NCI-H2081 (cell line): ENCODE results near the gene PTDSS2.
"Not testable (repeated sequence)": the region's sequence is repeated elsewhere in the genome, so short reads cannot be mapped to it uniquely, and the experiment has no call there.

ENCODE experiments used
- DNase-seq, 2 experiments: peaks; one replicate each; lab custom pipeline; 2025; lab: John Stamatoyannopoulos, UW

The PTDSS2 gene

GRCh38 chr11:449889-450808 lies at the start of gene PTDSS2:
Gene PTDSS2, plus strand, starts transcription at chr11:450279. Its CDS starts 177 bp downstream, at chr11:450456.
- DNase-seq = peak; percentile 90 to 95

- not testable (repeated sequence) for DNase-seq
Observed at GRCh38 chr11:401196-401595, 48.9 kb upstream of the PTDSS2 start.

- DNase-seq = no peak
Observed at GRCh38 chr11:403021-403760, 46.9 kb upstream of the PTDSS2 start.

- DNase-seq = no peak
Observed at GRCh38 chr11:403761-404431, 46.2 kb upstream of the PTDSS2 start.

GRCh38 chr11:404551-405264 lies 45.4 kb upstream of the PTDSS2 start:
- no peak for DNase-seq

GRCh38 chr11:405323-405953 lies 44.6 kb upstream of the PTDSS2 start:
- no peak for DNase-seq

- DNase-seq = no peak
Observed at GRCh38 chr11:405954-406795, 43.9 kb upstream of the PTDSS2 start.

DNA sequence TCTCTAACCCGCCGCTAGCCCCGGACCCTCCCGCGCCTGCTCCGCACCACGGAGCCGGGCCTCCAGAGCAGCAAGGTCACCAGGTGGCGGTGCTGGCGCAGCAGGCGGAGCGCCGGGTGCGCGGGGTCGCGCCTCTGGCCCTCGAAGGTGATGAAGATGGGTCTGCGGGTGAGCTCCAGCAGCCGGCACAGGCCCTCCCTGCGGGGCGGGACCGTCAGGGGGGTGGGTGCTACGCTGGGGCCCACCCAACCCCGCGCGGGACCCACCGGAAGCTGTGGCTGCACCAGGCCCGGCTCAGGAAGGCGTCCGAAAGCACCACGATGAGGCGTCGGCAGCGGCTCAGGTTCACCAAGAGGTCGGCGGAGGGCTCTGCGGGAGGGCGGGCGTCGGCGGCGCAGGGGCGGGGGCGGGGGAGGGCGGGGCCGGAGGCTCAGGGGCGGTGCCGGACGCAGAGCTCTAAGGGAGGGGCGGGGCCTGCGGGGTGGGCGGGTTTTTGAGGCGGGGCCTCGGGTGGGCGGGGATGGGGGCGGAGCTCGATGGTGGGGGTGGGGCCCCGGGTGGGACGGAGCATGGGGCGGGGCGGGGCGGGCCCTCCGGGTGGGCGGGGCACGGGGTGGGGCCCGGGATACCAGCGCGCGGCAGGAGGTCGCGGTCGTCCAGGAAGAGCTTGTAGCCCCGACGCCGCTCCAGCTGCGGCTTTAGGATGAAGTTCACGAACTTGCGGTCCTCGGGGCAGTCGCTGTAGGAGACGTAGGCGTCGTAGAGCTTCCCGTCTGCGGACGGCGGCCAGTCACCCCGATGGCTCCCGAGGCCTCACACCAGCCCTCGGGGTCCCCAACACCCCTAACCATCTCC lies 43.1 kb upstream of the PTDSS2 start:
- peak; percentile 64 to 71 for DNase-seq

- DNase-seq = no peak
Observed at GRCh38 chr11:407651-408123, 42.4 kb upstream of the PTDSS2 start.

DNA sequence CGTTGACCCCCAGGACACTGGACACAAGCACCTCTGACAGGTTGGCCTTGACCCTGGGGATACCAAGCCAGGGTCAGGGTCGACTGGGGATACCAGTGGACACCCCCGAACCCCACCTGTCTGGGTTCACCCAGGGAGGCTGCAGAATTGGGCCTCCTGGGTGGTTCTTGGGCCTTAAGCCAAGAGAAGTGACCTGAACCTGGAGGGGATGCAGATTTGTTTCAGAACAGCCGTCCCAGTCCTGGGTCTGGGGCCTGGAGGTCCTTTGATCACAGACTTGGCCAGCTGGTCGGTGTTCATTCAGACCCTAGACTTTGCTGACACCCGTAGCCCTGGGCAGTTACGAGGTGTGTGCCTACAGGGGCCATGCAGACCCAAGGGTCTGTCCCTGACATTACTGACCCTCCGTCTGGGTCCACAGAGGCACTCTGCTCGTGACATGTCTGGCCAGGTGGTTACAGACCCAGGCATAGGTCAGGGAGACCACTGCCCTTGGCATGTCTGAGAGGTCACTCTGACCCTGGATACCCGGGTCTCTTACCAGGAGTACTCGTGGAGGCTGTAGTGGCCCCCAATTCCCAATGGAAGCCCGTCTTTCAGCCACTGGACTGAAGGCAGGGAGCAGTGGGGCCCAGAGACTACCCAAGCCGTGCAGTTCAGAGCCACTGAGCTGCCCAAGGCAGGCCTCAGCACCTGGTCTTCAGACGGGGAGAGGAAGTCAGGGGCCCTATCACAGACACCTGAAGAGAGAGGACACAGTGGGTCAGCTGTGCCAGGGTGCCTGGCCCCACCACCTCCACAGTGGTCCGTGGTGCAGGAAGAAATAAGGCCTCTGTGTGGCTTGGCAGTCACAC lies 41.7 kb upstream of the PTDSS2 start:
- no peak for DNase-seq

DNA sequence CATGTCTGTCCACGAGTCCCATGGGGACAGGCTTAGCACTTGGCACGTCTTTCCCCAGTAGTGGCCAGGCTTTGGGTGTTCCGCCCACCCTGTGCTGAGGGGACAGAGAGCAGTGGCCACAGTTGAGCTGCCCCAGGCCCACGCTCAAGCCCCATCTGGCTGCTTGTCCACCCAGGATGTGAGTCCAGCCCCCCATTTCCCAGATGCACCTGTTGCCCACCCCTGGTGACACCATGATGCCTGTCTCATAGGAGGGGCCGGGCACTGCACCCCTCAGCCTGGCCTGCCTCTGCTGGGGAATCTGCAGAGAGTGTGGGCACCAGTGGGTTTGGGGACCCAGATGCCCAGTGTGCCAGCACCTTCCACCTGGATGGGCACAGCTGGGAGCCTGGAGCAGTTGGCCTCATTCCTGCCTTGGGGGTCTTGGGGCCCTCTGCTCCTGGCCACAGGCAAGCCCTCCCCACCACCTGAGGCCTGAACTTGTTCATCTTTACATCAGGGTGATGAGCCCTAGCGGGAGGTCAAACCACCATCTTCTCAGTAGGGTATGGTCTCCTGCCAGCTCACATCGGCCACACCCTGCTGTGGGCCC lies 41.0 kb upstream of the PTDSS2 start:
- DNase-seq = no peak

GRCh38 chr11:409600-410483 lies 40.2 kb upstream of the PTDSS2 start:
- DNase-seq = no peak

DNA sequence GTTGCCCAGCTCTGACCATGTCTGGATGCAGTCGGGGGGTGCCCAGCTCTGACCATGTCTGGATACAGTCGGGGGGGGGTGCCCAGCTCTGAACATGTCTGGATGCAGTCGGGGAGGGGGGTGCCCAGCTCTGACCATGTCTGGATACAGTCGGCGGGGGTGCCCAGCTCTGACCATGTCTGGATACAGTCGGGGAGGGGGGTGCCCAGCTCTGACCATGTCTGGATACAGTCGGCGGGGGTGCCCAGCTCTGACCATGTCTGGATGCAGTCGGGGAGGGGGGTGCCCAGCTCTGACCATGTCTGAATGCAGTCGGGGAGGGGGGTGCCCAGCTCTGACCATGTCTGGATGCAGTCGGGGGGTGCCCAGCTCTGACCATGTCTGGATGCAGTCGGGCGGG lies 39.4 kb upstream of the PTDSS2 start:
- not testable (repeated sequence) for DNase-seq

- not testable (repeated sequence) for DNase-seq
Observed at GRCh38 chr11:411520-411919, 38.6 kb upstream of the PTDSS2 start.

DNA sequence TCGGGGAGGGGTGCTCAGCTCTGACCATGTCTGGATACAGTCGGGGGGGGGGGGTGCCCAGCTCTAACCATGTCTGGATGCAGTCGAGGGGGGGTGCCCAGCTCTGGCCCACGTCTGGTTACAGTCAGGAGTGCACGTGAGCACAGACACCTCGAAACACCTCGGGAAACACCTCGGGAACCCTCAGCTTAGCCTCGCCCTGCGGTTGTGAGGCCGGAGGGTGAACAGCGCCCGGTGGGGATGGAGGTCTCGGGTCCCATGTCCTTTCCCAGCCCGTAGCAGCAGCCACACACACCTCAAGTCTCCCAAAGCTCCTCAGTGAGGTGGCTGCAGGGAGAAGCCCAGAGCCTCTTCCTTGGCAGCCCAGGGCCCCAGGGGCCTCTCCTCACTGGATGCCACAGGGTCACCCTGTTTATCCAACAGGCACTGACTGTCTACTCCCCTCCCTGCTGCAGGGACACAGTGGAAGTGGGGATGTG lies 37.4 kb upstream of the PTDSS2 start:
- DNase-seq = no peak
